Measurements from ENCODE around the gene HUNK. TPM values are rescaled to one million over a fixed set of nuclear protein-coding genes. Genes with fewer than 3 reads are reported as not detected.

HUNK gene
- total RNA-seq, 1 donor from 2014 or later, result 12.2 TPM

- Mint-ChIP-seq H3K4me1 (ENCODE audit: low read depth, unreplicated experiment) (no peaks in the 10 kb centered on the region), H3K4me3 (ENCODE audit: unreplicated experiment) (no peak overlapping the region), H3K27ac (ENCODE audit: unreplicated experiment) (no peak overlapping the region), H3K9me3 (ENCODE audit: unreplicated experiment) (no peaks in the 10 kb centered on the region), H3K27me3 (ENCODE audit: unreplicated experiment) (peaks cover 3% of the 10 kb centered on the region), H3K36me3 (ENCODE audit: unreplicated experiment) (peaks cover 15% of the 10 kb centered on the region)
- DNase-seq, result no peak
- no peak for TF ChIP-seq CTCF (IDR thresholded peaks at IDR 0.05; ENCODE audit: partially characterized antibody, unreplicated experiment)
These were observed 136.4 kb downstream of the HUNK start for GRCh38 chr21:32009263-32009662.

GRCh38 chr21:32015461-32016139 is 142.8 kb downstream of the HUNK start:
- peaks cover 7% of the 10 kb centered on the region for H3K36me3 Mint-ChIP-seq (ENCODE audit: unreplicated experiment)
- peaks cover 1% of the 10 kb centered on the region for H3K9me3 Mint-ChIP-seq (ENCODE audit: unreplicated experiment)
- no peaks in the 10 kb centered on the region for H3K27me3 Mint-ChIP-seq (ENCODE audit: unreplicated experiment)
- H3K27ac Mint-ChIP-seq (ENCODE audit: unreplicated experiment), result no peak overlapping the region
- DNase-seq, result no peak
- H3K4me1 Mint-ChIP-seq (ENCODE audit: low read depth, unreplicated experiment), result no peaks in the 10 kb centered on the region
- TF ChIP-seq CTCF (IDR thresholded peaks at IDR 0.05; ENCODE audit: partially characterized antibody, unreplicated experiment), result no peak
- H3K4me3 Mint-ChIP-seq (ENCODE audit: unreplicated experiment), result no peak overlapping the region

DNA sequence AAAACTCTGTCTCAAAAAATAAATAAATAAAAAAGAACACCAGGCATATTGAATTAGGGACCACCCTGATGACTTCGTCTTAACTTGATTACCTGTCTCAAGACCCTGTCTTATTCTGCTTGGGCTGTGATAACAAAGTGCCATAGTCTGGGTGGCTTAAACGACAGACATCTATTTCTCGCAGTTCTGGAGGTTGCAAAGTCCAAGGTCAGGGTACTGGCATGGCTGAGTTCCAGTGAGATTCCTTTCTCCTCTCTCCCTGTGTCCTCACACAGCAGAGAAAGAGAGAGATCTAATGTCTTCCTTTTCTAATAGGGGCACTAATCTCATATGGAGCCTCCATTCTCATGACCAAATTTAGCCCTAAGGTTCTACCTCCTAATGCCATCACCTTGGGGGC is 145.6 kb downstream of the HUNK start:
- no peaks in the 10 kb centered on the region for H3K36me3 Mint-ChIP-seq (ENCODE audit: unreplicated experiment)
- DNase-seq, result no peak

DNA sequence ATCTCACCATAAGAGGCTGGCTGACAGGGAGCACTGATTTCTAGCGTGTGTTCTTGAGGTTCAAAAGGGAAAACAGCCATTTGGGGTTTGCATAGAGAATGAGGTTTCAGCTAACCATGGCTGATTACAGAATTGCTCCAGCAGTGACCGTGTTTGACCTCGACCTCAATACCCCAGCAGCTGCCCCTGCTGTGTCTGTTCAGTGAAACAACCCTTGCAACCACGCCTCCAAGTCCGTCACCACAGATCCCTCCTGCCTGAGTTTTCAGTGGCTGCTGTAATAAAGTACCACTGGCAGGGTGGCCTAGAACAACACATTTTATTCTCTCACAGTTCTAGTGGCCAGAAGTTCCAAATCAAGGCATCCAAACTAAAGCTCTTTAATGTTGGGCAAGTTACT is 147.7 kb downstream of the HUNK start:
- no peak for TF ChIP-seq CTCF (IDR thresholded peaks at IDR 0.05; ENCODE audit: partially characterized antibody, unreplicated experiment)
- no peak overlapping the region for H3K4me3 Mint-ChIP-seq (ENCODE audit: unreplicated experiment)
- DNase-seq, result no peak

More for the DNA sequence above, 145.6 kb downstream of the HUNK start:
- no peaks in the 10 kb centered on the region for H3K4me1 Mint-ChIP-seq (ENCODE audit: low read depth, unreplicated experiment)
- TF ChIP-seq CTCF (IDR thresholded peaks at IDR 0.05; ENCODE audit: partially characterized antibody, unreplicated experiment), result no peak
- no peak overlapping the region for H3K27ac Mint-ChIP-seq (ENCODE audit: unreplicated experiment)
- peaks cover 1% of the 10 kb centered on the region for H3K9me3 Mint-ChIP-seq (ENCODE audit: unreplicated experiment)
- no peak overlapping the region for H3K4me3 Mint-ChIP-seq (ENCODE audit: unreplicated experiment)
- peaks cover 2% of the 10 kb centered on the region for H3K27me3 Mint-ChIP-seq (ENCODE audit: unreplicated experiment)

GRCh38 chr21:32021319-32021994 is 148.6 kb downstream of the HUNK start:
- Mint-ChIP-seq H3K4me3 (ENCODE audit: unreplicated experiment) (no peak overlapping the region), H3K36me3 (ENCODE audit: unreplicated experiment) (no peaks in the 10 kb centered on the region), H3K9me3 (ENCODE audit: unreplicated experiment) (peaks cover 1% of the 10 kb centered on the region), H3K27me3 (ENCODE audit: unreplicated experiment) (peaks cover 2% of the 10 kb centered on the region), H3K27ac (ENCODE audit: unreplicated experiment) (no peak overlapping the region), H3K4me1 (ENCODE audit: low read depth, unreplicated experiment) (no peaks in the 10 kb centered on the region)
- DNase-seq, result no peak
- TF ChIP-seq CTCF (IDR thresholded peaks at IDR 0.05; ENCODE audit: partially characterized antibody, unreplicated experiment), result no peak

More for the DNA sequence above, 147.7 kb downstream of the HUNK start:
- Mint-ChIP-seq H3K9me3 (ENCODE audit: unreplicated experiment) (peaks cover 1% of the 10 kb centered on the region), H3K36me3 (ENCODE audit: unreplicated experiment) (no peaks in the 10 kb centered on the region), H3K27me3 (ENCODE audit: unreplicated experiment) (peaks cover 2% of the 10 kb centered on the region), H3K27ac (ENCODE audit: unreplicated experiment) (no peak overlapping the region), H3K4me1 (ENCODE audit: low read depth, unreplicated experiment) (no peaks in the 10 kb centered on the region)
